ENCODE data around the gene CXADR.
A peak's percentile ranks its signal among the peaks of the same experiment; 100 is the strongest.
"Not testable (repeated sequence)": the region's sequence is repeated elsewhere in the genome, so short reads cannot be mapped to it uniquely, and the experiment has no call there.

Gene CXADR

GRCh38 chr21:17506951-17507350, 5.9 kb upstream of the CXADR start:
- no peak overlapping the region for H3K4me3 ChIP-seq (ENCODE audit: low read depth, low read length)
- TF ChIP-seq, protein P1, sequence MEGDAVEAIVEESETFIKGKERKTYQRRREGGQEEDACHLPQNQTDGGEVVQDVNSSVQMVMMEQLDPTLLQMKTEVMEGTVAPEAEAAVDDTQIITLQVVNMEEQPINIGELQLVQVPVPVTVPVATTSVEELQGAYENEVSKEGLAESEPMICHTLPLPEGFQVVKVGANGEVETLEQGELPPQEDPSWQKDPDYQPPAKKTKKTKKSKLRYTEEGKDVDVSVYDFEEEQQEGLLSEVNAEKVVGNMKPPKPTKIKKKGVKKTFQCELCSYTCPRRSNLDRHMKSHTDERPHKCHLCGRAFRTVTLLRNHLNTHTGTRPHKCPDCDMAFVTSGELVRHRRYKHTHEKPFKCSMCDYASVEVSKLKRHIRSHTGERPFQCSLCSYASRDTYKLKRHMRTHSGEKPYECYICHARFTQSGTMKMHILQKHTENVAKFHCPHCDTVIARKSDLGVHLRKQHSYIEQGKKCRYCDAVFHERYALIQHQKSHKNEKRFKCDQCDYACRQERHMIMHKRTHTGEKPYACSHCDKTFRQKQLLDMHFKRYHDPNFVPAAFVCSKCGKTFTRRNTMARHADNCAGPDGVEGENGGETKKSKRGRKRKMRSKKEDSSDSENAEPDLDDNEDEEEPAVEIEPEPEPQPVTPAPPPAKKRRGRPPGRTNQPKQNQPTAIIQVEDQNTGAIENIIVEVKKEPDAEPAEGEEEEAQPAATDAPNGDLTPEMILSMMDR (conservative IDR thresholded peaks at IDR 0.05; ENCODE audit: low read depth, low read length), result no peak
- DNase-seq (ENCODE audit: low read depth), result no peak

DNA sequence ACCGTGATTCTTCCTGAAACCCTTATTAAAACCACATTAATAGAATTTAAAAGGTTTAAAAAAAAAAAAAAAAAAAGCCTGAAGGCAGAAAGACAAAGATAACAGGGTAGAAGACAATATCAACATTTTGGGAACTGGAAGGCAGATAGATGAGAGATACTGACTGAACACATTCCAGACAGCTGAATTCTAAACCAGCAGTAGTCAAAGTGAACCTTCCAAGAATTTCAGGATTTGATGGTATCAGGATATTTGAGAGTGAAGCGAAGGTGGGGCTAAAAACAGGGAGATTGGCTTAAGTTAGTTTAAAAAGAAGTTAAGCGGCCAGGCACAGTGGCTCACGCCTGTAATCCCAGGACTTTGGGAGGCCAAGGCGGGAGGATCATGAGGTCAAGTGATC, 5.3 kb upstream of the CXADR start:
- TF ChIP-seq, protein P1 (conservative IDR thresholded peaks at IDR 0.05; ENCODE audit: low read depth, low read length), result no peak
- DNase-seq (ENCODE audit: low read depth), result no peak

DNA sequence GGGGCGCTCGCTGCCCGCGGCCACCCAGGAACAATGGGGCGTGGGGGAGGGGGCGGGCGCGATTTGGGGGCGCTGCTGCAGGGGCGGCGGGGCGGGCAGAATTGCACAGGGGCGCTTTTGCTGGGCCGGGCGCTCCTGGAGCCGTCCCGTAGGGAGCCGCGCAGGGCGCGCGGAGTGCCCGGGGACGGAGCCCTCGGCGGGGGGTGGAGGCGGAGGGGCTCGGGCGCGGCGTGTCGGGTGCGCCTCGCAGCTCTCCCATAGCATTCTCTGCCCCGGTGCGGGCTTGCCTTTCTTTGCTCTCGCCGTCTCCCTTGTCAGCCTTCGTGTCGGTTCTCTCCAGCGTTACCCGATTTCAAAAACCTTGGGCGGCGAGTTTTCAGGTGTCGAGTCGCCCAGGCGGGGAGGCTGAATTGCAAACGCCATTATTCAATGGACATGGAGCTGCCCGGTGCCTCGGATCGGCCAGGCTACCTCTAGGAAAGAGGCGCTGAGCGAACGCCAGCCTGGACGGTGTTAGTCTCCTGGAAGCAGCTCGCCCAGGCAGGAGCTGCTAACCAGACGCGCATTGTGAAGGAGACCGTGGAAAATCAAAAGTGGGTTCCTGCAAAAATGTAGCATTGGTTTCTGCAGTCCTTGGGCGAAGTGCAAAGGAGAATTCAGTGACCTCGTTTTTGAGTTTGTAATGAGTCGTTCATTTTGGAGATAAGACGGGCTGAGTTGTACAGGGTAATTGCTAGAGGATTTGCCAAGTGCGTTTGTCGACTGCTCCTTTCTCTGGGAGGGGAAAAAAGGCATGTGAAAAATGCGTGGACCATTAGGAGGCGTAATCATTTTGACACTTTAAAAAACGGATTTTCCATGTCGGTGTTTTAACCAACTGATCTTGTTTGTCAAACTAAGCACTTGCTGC, 626 bp downstream of the CXADR start:
- DNase-seq (ENCODE audit: low read depth), result peak; percentile 61
- H3K4me3 ChIP-seq (ENCODE audit: low read depth, low read length), result peak overlapping the region; percentile 76
- TF ChIP-seq, protein P1 (conservative IDR thresholded peaks at IDR 0.05; ENCODE audit: low read depth, low read length), result peak; percentile 22

More for the DNA sequence above, 5.3 kb upstream of the CXADR start:
- no peak overlapping the region for H3K4me3 ChIP-seq (ENCODE audit: low read depth, low read length)

DNA sequence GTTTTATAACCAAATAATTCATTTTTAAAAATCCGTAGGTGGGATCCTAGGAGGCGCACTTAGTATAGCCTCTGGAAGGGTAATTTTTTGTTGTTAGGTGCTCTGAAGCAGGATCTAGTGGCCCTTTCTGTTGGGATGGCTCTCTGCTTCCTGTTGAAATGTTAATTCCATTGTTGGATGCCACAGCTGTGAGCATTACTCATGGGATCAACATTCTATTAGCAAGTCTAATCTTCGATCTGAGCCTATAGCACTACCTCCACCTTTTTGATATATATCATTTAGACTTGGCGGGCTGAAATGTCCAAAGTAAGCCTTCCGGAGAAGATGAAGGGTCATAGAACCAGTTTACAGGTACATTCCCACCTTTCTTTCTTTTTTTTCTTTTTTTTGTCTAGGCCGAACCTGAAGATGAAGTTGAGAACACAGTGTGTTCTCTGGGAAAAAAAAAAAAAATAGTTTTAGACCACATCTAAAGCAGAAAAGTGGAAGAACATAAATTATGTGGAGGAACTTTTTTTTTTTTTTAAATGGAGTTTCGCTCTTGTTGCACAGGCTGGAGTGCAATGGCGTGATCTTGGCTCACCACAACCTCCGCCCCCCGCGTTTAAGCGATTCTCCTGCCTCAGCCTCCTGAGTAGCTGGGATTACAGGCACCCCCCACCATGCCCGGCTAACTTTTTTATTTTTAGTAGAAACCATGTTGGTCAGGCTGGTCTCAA, 1.4 kb downstream of the CXADR start:
- TF ChIP-seq, protein P1 (conservative IDR thresholded peaks at IDR 0.05; ENCODE audit: low read depth, low read length), result no peak
- peak; percentile 49 for DNase-seq (ENCODE audit: low read depth)
- H3K4me3 ChIP-seq (ENCODE audit: low read depth, low read length), result peak overlapping the region; percentile 76

- DNase-seq (ENCODE audit: low read depth); H3K4me3 ChIP-seq (ENCODE audit: low read depth, low read length): not testable (repeated sequence)
These were observed 4.2 kb downstream of the CXADR start for GRCh38 chr21:17517008-17517407.

DNA sequence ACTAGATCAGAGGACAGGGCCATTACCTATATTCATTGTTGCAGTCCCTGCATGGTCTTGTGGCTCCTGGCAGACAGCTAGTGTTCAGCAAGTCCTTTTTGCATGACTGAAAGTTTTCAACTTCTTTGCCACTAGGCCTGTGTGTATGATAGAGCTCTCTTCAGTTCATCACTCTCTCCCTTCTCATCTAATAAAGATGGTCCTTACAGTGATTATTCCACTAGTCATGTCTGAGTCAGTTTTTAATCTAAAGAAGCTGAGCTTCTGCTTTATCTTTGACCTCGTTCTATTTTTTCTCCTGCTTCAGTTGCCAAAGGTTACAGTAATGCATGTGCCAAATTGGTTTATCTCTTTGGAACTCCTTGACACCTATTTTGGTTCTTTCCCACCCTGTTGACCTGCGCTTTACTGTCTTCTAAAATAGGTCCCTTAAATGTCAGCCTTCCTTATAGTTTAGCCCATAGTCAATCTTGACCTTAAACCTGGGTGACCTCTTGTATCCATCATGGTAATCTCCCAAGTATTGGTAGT, 6.4 kb downstream of the CXADR start:
- TF ChIP-seq, protein P1 (conservative IDR thresholded peaks at IDR 0.05; ENCODE audit: low read depth, low read length), result no peak
- DNase-seq (ENCODE audit: low read depth), result no peak

DNA sequence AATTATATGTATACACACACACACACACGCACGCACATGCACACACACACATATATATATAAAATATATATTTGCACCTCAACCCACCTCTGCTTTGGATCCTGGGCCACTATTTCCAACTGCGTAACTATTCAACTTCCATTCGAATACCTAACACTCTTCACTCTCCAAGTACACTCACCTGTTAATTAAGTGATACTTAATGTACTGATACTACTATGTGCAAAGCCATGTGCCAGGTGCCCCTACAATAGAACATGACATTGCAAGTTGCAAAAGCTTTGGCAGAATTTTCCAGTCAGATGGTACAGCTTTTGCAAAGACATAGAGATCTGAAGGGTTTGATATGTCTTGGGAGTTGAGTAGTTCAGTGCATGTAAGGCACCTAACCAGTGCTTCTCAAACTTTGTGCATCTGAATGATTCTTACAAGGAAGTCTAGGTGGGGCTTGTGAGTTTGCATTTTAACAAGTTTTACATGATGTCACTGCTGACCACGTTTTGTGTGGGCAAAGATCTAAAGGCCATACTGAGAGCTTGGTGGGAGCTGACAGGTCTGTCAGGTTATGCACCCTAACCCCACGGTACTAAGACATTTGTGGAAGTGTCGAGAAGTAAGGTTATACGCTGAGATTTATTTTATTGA, 7.2 kb downstream of the CXADR start:
- DNase-seq (ENCODE audit: low read depth), result no peak
- TF ChIP-seq, protein P1 (conservative IDR thresholded peaks at IDR 0.05; ENCODE audit: low read depth, low read length), result no peak
- no peak overlapping the region for H3K4me3 ChIP-seq (ENCODE audit: low read depth, low read length)

More for the DNA sequence above, 6.4 kb downstream of the CXADR start:
- no peak overlapping the region for H3K4me3 ChIP-seq (ENCODE audit: low read depth, low read length)

Data from choroid plexus epithelial cell (primary cell).